A673 (cell line): ENCODE data around the gene STIM1. TPM values are rescaled to one million over a fixed set of nuclear protein-coding genes. Genes with fewer than 3 reads are reported as not detected.
A peak's percentile ranks its signal among the peaks of the same experiment; 100 is the strongest.

Experiments used
- BruUV-seq: library from RNA; stranded (reverse); fragments of 400-500 nt; replicated peaks from 2 replicates; lab custom pipeline; 2021; lab: Mats Ljungman, UMichigan
- CTCF ChIA-PET: fragments of 300-600 bp; sonication (Branson Sonifier 250); formaldehyde crosslinking; loops from one replicate; lab custom pipeline; 2022; ENCODE audit warnings: antibody characterized with exemption; lab: Charles Lee
- POLR2A ChIA-PET: fragments of 300-600 bp; sonication (Branson Sonifier 250); formaldehyde crosslinking; loops from one replicate; lab custom pipeline; 2022; ENCODE audit warnings: antibody characterized with exemption; ENCODE audit not compliant: low non-redundant PET; lab: Charles Lee
- DNase-seq: peaks from one replicate; pipeline ENCODE4 v3.0.0-alpha.2; 2015; ENCODE audit warnings: low spot score
- H3K27ac ChIP-seq: fragments of 200-600 bp; sonication (generic); 2 replicates; pipeline ENCODE4 v1.5.1; 2016; ENCODE audit warnings: mixed run types, low read depth, mild to moderate bottlenecking, mixed read lengths, antibody characterized with exemption, low read length; ENCODE audit not compliant: poor library complexity, severe bottlenecking
- H3K27me3 ChIP-seq: fragments of 200-600 bp; sonication (generic); replicated peaks from 2 replicates; pipeline ENCODE4 v1.6.1; 2017; ENCODE audit warnings: mixed run types, low read depth, mild to moderate bottlenecking, mixed read lengths, antibody characterized with exemption, low read length; ENCODE audit not compliant: insufficient read depth, poor library complexity
- H3K36me3 ChIP-seq: fragments of 200-600 bp; sonication (generic); 2 replicates; pipeline ENCODE4 v1.6.1; 2016; ENCODE audit warnings: mixed run types, mild to moderate bottlenecking, mixed read lengths, antibody characterized with exemption, low read length; ENCODE audit not compliant: insufficient read depth, poor library complexity, severe bottlenecking
- H3K4me1 ChIP-seq: fragments of 200-600 bp; sonication (generic); 2 replicates; pipeline ENCODE4 v1.6.1; 2017; ENCODE audit warnings: mixed run types, mild to moderate bottlenecking, mixed read lengths, antibody characterized with exemption, low read length; ENCODE audit not compliant: insufficient read depth, poor library complexity, severe bottlenecking
- H3K4me3 ChIP-seq: fragments of 200-600 bp; sonication (generic); 2 replicates; pipeline ENCODE4 v1.5.1; 2016; ENCODE audit warnings: low read depth, mixed run types, mild to moderate bottlenecking, mixed read lengths, low read length; ENCODE audit not compliant: poor library complexity, severe bottlenecking
- H3K9me3 ChIP-seq: fragments of 200-600 bp; sonication (generic); 2 replicates; pipeline ENCODE4 v1.6.1; 2016; ENCODE audit warnings: mixed run types, low read depth, mild to moderate bottlenecking, mixed read lengths, antibody characterized with exemption, low read length; ENCODE audit not compliant: poor library complexity, severe bottlenecking
- CTCF ChIP-seq: fragments of 300-800, 200-600 bp; sonication (generic); conservative IDR thresholded peaks from 2 replicates; pipeline ENCODE4 v1.5.1; 2017; ENCODE audit warnings: low read depth, mild to moderate bottlenecking, antibody characterized with exemption, low read length, moderate library complexity, mixed read lengths
- EZH2 ChIP-seq: fragments of 200-600 bp; sonication (generic); IDR thresholded peaks from 2 replicates; pipeline ENCODE4 v1.6.1; 2017; ENCODE audit warnings: borderline replicate concordance, low read depth, mild to moderate bottlenecking, mixed read lengths, antibody characterized with exemption, low read length; ENCODE audit not compliant: poor library complexity, severe bottlenecking
- intact Hi-C: fragments of 100-400 bp; cut with micrococcal nuclease; formaldehyde crosslinking; loops from one replicate; pipeline ENCODE4 v1.10.0; 2022; ENCODE audit not compliant: unreplicated experiment
- total RNA-seq: library from RNA; stranded (reverse); gene quantifications from 2 replicates; pipeline ENCODE4 v1.2.3, GENCODE V29; 2021

STIM1 gene
- total RNA-seq, 1 experiment from 2014 or later = 14.2 TPM

DNA sequence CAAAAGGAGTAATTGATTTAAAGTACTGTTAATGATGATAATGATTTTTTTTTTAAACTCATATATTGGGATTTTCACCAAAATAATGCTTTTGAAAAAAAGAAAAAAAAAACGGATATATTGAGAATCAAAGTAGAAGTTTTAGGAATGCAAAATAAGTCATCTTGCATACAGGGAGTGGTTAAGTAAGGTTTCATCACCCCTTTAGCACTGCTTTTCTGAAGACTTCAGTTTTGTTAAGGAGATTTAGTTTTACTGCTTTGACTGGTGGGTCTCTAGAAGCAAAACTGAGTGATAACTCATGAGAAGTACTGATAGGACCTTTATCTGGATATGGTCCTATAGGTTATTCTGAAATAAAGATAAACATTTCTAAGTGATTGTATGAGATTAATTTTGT is 283.0 kb downstream of the STIM1 start:
- Histone ChIP-seq H3K4me3 (no peak overlapping the region), H3K4me1 (no peaks in the 10 kb centered on the region), H3K27me3 (no peaks in the 10 kb centered on the region), H3K36me3 (peaks cover 47% of the 10 kb centered on the region), H3K27ac (no peak overlapping the region), H3K9me3 (no peaks in the 10 kb centered on the region)
- no peak for DNase-seq
- intact Hi-C loops = no loop called here
- ChIA-PET CTCF (no interaction called here), POLR2A (no interaction called here)
- TF ChIP-seq EZH2 (no peak), CTCF (no peak)
- TSS peak; percentile 91 for BruUV-seq

DNA sequence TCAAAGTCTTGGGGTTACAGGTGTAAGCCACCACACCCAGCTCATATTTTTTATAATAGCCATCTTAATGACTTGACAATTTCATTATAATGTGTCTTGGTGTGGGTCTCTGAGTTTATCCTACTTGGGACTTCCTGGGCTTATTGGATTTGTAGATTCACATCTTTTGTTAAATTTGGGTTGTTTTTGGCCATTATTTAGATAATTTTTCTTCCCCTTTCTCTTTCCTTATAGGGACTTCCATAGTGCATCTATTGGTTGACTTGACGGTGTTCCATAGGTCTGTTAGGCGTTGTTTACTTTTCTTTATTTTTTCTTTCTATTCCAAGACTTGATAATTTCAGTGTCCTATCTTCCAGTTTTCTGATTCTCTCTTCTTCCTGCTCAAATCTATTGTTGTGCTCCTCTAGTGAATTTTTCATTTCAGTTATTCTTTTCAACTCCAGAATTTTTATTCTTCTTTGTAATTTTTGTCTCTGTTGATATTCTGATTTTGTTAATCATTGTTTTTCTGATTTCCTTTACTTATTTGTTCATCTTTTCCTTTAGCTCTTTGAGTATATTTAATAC is 284.7 kb downstream of the STIM1 start:
- no peak for DNase-seq
- no peak for TF ChIP-seq EZH2
- no peak for TF ChIP-seq CTCF
- Histone ChIP-seq H3K4me3 (no peak overlapping the region), H3K4me1 (no peaks in the 10 kb centered on the region), H3K27ac (no peak overlapping the region), H3K27me3 (no peaks in the 10 kb centered on the region), H3K36me3 (peaks cover 38% of the 10 kb centered on the region), H3K9me3 (no peaks in the 10 kb centered on the region)
- intact Hi-C loops = no loop called here
- BruUV-seq = no TSS peak
- POLR2A ChIA-PET = no interaction called here
- CTCF ChIA-PET = no interaction called here

Other genes with a start within 250 kb of the STIM1 start
- not detected in 2 replicates for gene ART5, start 213.7 kb upstream of the STIM1 start, total RNA-seq
- not detected in 2 replicates for gene ART1, start 210.5 kb upstream of the STIM1 start, total RNA-seq
- gene CHRNA10, start 184.3 kb upstream of the STIM1 start, total RNA-seq = 1.6 and 2.1 TPM in 2 replicates
- 74.8 and 82.4 TPM in 2 replicates for gene NUP98, start 58.1 kb upstream of the STIM1 start, total RNA-seq
- gene PGAP2, start 47.1 kb upstream of the STIM1 start, total RNA-seq = 16.2 and 21.3 TPM in 2 replicates
- 27.6 and 33.9 TPM in 2 replicates for gene RHOG, start 14.7 kb upstream of the STIM1 start, total RNA-seq
- gene RRM1, start 239.1 kb downstream of the STIM1 start, total RNA-seq = 173 and 184 TPM in 2 replicates